SK-N-SH treated with all-trans-retinoic acid at 6 μM for 48 hours (cell line): ENCODE results near the gene HEATR5B.

Source experiments
- ATAC-seq: fragments of 200-7000 bp; cut with Tn5 transposase; 3 replicates; pipeline ENCODE4 v1.9.1; 2020; ENCODE audit warnings: mild to moderate bottlenecking, moderate library complexity
- ARNTL ChIP-seq: fragments of 450-650 bp; formaldehyde crosslinking; IDR thresholded peaks from 2 replicates; pipeline ENCODE4 v1.5.0; 2020; ENCODE audit warnings: low read depth, mild to moderate bottlenecking, moderate library complexity, borderline replicate concordance
- CREB5 ChIP-seq: fragments of 250-450 bp; sonication (Bioruptor Pico); IDR thresholded peaks from 2 replicates; pipeline ENCODE4 v1.5.1; 2020; ENCODE audit warnings: low read depth, mild to moderate bottlenecking, moderate library complexity
- CSDC2 ChIP-seq: fragments of 250-450 bp; sonication (Bioruptor Pico); IDR thresholded peaks from 2 replicates; pipeline ENCODE4 v1.5.0; 2020; ENCODE audit warnings: mild to moderate bottlenecking, moderate library complexity
- ESRRG ChIP-seq: fragments of 250-450 bp; sonication (Bioruptor Pico); IDR thresholded peaks from 2 replicates; pipeline ENCODE4 v1.6.1; 2021; ENCODE audit warnings: mild to moderate bottlenecking
- GLIS3 ChIP-seq: fragments of 250-450 bp; sonication (Bioruptor Pico); IDR thresholded peaks from 2 replicates; pipeline ENCODE4 v1.5.0; 2020; ENCODE audit warnings: mild to moderate bottlenecking, moderate library complexity
- ISL1 ChIP-seq: fragments of 250-450 bp; sonication (Bioruptor Pico); IDR thresholded peaks from 2 replicates; pipeline ENCODE4 v2.1.2; 2022; ENCODE audit warnings: mild to moderate bottlenecking, moderate library complexity
- OSR1 ChIP-seq: fragments of 250-450 bp; sonication (Bioruptor Pico); IDR thresholded peaks from 2 replicates; pipeline ENCODE4 v1.8.0; 2022; ENCODE audit warnings: moderate library complexity, mild to moderate bottlenecking, inconsistent platforms
- PATZ1 ChIP-seq: fragments of 250-450 bp; sonication (Bioruptor Pico); IDR thresholded peaks from 2 replicates; pipeline ENCODE4 v1.8.0; 2020; ENCODE audit warnings: mild to moderate bottlenecking, moderate library complexity, borderline replicate concordance
- POU6F1 ChIP-seq: fragments of 250-450 bp; sonication (Bioruptor Pico); IDR thresholded peaks from 2 replicates; pipeline ENCODE4 v1.8.0; 2021; ENCODE audit warnings: low read depth, mild to moderate bottlenecking, moderate library complexity, borderline replicate concordance
- TOX ChIP-seq: fragments of 250-450 bp; sonication (Bioruptor Pico); IDR thresholded peaks from 2 replicates; pipeline ENCODE4 v1.8.0; 2021; ENCODE audit warnings: mild to moderate bottlenecking, moderate library complexity, borderline replicate concordance
- TSHZ2 ChIP-seq: fragments of 250-450 bp; sonication (Bioruptor Pico); IDR thresholded peaks from 2 replicates; pipeline ENCODE4 v1.5.0; 2020; ENCODE audit warnings: mild to moderate bottlenecking, moderate library complexity
- ZC3H10 ChIP-seq: fragments of 250-450 bp; sonication (Bioruptor Pico); IDR thresholded peaks from 2 replicates; pipeline ENCODE4 v1.5.1; 2021; ENCODE audit warnings: mild to moderate bottlenecking, moderate library complexity
- ZFP3 ChIP-seq: fragments of 250-450 bp; sonication (Bioruptor Pico); IDR thresholded peaks from 2 replicates; pipeline ENCODE4 v1.5.0; 2020; ENCODE audit warnings: mild to moderate bottlenecking, moderate library complexity
- ZNF565 ChIP-seq: fragments of 450-650 bp; formaldehyde crosslinking; conservative IDR thresholded peaks from 2 replicates; pipeline ENCODE4 v1.5.0; 2020; ENCODE audit warnings: low read depth, mild to moderate bottlenecking, moderate library complexity
- ZNF70 ChIP-seq: fragments of 450-650 bp; formaldehyde crosslinking; IDR thresholded peaks from 2 replicates; pipeline ENCODE4 v1.5.0; 2020; ENCODE audit warnings: mild to moderate bottlenecking, moderate library complexity
- ZNF8 ChIP-seq: fragments of 450-650 bp; formaldehyde crosslinking; IDR thresholded peaks from 2 replicates; pipeline ENCODE4 v1.5.0; 2020; ENCODE audit warnings: mild to moderate bottlenecking, moderate library complexity
- TF ChIP-seq, protein P1 (sequence below): fragments of 250-450 bp; sonication (Bioruptor Pico); IDR thresholded peaks from 2 replicates; pipeline ENCODE4 v1.5.1; 2021; ENCODE audit warnings: mild to moderate bottlenecking, moderate library complexity

The HEATR5B gene

DNA sequence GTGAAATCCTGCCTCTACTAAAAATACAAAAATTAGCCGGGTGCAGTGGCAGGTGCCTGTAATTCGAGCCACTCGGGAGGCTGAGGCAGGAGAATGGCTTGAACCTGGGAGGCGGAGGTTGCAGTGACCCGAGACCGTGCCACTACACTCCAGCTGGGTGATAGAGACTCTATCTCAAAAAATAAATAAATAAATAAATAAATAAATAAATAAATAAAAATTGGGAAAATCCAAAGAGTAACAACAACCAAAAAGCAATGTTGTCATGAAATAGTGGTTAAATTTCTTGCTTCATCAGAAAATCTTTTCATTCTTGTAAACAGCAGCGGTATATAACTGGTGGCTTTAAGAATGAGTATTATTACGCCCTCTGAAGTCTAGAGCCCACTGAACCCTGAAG, 54.4 kb downstream of the HEATR5B start:
- no peak for TF ChIP-seq CSDC2 (CRISPR knock-in tag)
- TF ChIP-seq ARNTL (CRISPR knock-in tag), result no peak
- no peak for TF ChIP-seq CREB5
- TF ChIP-seq ISL1 (CRISPR knock-in tag), result no peak
- no peak for ATAC-seq

DNA sequence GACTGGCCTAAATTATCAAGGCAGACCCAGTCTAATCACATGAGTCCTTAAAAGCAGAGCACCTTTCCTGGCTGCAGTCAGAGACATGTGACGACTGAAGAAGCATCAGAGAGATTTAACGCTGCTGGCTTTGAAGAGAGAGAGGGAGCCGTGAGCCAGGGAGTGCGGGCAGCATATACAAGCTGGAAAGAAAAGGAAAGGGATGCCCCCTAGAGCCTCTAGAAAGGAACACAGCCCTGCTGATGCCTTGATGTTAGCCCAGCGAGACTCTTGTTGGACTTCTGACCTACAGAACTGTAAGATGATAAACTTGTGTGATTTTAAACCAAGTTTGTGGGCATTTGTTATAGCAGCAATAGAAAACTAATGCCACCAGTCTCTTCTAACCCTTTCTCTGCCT, 58.1 kb downstream of the HEATR5B start:
- peak; percentile 58 for ATAC-seq
- TF ChIP-seq ZC3H10 (CRISPR knock-in tag) (no peak), ZFP3 (CRISPR knock-in tag) (no peak), ARNTL (CRISPR knock-in tag) (no peak), TOX (no peak), ISL1 (CRISPR knock-in tag) (no peak), PATZ1 (CRISPR knock-in tag) (no peak)
- TF ChIP-seq, protein P1, sequence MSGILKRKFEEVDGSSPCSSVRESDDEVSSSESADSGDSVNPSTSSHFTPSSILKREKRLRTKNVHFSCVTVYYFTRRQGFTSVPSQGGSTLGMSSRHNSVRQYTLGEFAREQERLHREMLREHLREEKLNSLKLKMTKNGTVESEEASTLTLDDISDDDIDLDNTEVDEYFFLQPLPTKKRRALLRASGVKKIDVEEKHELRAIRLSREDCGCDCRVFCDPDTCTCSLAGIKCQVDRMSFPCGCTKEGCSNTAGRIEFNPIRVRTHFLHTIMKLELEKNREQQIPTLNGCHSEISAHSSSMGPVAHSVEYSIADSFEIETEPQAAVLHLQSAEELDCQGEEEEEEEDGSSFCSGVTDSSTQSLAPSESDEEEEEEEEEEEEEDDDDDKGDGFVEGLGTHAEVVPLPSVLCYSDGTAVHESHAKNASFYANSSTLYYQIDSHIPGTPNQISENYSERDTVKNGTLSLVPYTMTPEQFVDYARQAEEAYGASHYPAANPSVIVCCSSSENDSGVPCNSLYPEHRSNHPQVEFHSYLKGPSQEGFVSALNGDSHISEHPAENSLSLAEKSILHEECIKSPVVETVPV (CRISPR knock-in tag), result no peak
- TF ChIP-seq, all 23 proteins: peak for 0

GRCh38 chr2:37020887-37021796, 63.0 kb downstream of the HEATR5B start:
- peak; percentile 61 for ATAC-seq

More at GRCh38 chr2:37020887-37021796, 63.0 kb downstream of the HEATR5B start:
- TF ChIP-seq ZNF70 (CRISPR knock-in tag) (no peak), ZNF8 (no peak), ISL1 (CRISPR knock-in tag) (peak; percentile 54), CREB5 (no peak), TSHZ2 (CRISPR knock-in tag) (no peak), ESRRG (CRISPR knock-in tag) (0 out of 2 replicates have a peak, but pooled peaks have one; percentile 6), GLIS3 (CRISPR knock-in tag) (no peak), ZNF565 (CRISPR knock-in tag) (no peak), CSDC2 (CRISPR knock-in tag) (peak; percentile 75; the same call in 1 of the 2 replicates), OSR1 (CRISPR knock-in tag) (no peak), POU6F1 (CRISPR knock-in tag) (0 out of 2 replicates have a peak, but pooled peaks have one; percentile 56)
